ENCODE measurements around the gene STUM. TPM values are rescaled to one million over a fixed set of nuclear protein-coding genes. Genes with fewer than 3 reads are reported as not detected.

The STUM gene
- total and polyA plus RNA-seq, 10 of the 15 experiments (the other 5 are each of a cell fraction or from before 2014, with no cell fraction given), result under 0.01 to 0.15 (median 0.09) TPM; not detected in 5

- TF ChIP-seq EP300 (IDR thresholded peaks at IDR 0.05; ENCODE audit: borderline replicate concordance in 1 of 2, control insufficient read depth in 1 of 2, low read depth in 2 of 2, low read length in 2 of 2), result no peak
- TF ChIP-seq ELK1 (IDR thresholded peaks at IDR 0.05; ENCODE audit: low read depth, low read length), result no peak
- no peak for TF ChIP-seq PML (IDR thresholded peaks at IDR 0.05; ENCODE audit: low read length)
Observed at GRCh38 chr1:226597616-226598454, 49.3 kb downstream of the STUM start (continued).

- H3K27ac ChIP-seq (ENCODE audit: control insufficient read depth, insufficient read depth), result no peak overlapping the region
- H3K4me2 ChIP-seq (ENCODE audit: control insufficient read depth, insufficient read depth), result no peak overlapping the region
- no peak for ATAC-seq
- no peaks in the 10 kb centered on the region for H3K36me3 ChIP-seq (ENCODE audit: control insufficient read depth in 2 of 2, insufficient read depth in 2 of 2, low read length in 1 of 2)
- intact Hi-C loops (cut with micrococcal nuclease; ENCODE audit: unreplicated experiment) (no loop called here), in situ Hi-C loops (cut with MboI) (no loop called here)
- H2AFZ ChIP-seq (ENCODE audit: control insufficient read depth, low read depth, low read length), result no peak overlapping the region
- ChIA-PET RAD21 (ENCODE audit: unreplicated experiment) (no interaction called here), CTCF (no interaction called here), POLR2A (no interaction called here), SMC1A (ENCODE audit: uncharacterized antibody, unreplicated experiment) (no interaction called here)
- no peaks in the 10 kb centered on the region for H3K4me1 ChIP-seq (ENCODE audit: control insufficient read depth, insufficient read depth, low read length)
- FAIRE-seq, result no peak
- no TSS peak for BruUV-seq (replicated peaks)
- H4K20me1 ChIP-seq (ENCODE audit: control insufficient read depth, insufficient read depth), result no peaks in the 10 kb centered on the region; the same call in 1 of the 2 replicates
- 53% methylated on average over 2 of the region's 2 CpGs for WGBS (ENCODE audit: insufficient coverage, insufficient replicate concordance, low lambda C conversion rate, missing lambda C conversion rate)
- H3K4me3 ChIP-seq, result no peak overlapping the region
- no peaks in the 10 kb centered on the region for H3K79me2 ChIP-seq (ENCODE audit: control insufficient read depth, insufficient read depth, low read length)
- no peak overlapping the region for H3K9ac ChIP-seq (ENCODE audit: control insufficient read depth, insufficient read depth, low read length)
- no peak for DNase-seq (ENCODE audit: low read depth, low spot score)
- no peaks in the 10 kb centered on the region; the same call in 2 of the 3 replicates for H3K9me3 ChIP-seq (replicated peaks; ENCODE audit: control insufficient read depth, insufficient read depth, low read length)
- H3K27me3 ChIP-seq (replicated peaks in 1 of 2; ENCODE audit: control insufficient read depth in 2 of 2, insufficient read depth in 2 of 2, low read length in 1 of 2), result peaks cover 0 to 4% of the 10 kb centered on the region in 2 experiments; a peak in 1 of 4 replicates
- TF ChIP-seq MTA3 (IDR thresholded peaks at IDR 0.05; ENCODE audit: borderline replicate concordance, low read length), result no peak
- no peak for TF ChIP-seq SUPT20H (IDR thresholded peaks at IDR 0.05; ENCODE audit: borderline replicate concordance, control insufficient read depth, low read depth, low read length)
- TF ChIP-seq CUX1 (IDR thresholded peaks at IDR 0.05; ENCODE audit: insufficient replicate concordance, low read depth, low read length), result no peak
- no peak for TF ChIP-seq SREBF2 (IDR thresholded peaks at IDR 0.05; ENCODE audit: low read length)
- no peak for TF ChIP-seq NFXL1 (IDR thresholded peaks at IDR 0.05; ENCODE audit: borderline replicate concordance)
- no peak for TF ChIP-seq YY1 (IDR thresholded peaks at IDR 0.05; ENCODE audit: low read depth, low read length)
- no peak for TF ChIP-seq USF2 (IDR thresholded peaks at IDR 0.05; ENCODE audit: borderline replicate concordance, low read depth, low read length)
- no peak for TF ChIP-seq IRF3 (IDR thresholded peaks at IDR 0.05)
- no peak for TF ChIP-seq POLR2AphosphoS5 (IDR thresholded peaks at IDR 0.05; ENCODE audit: low read length)
- no peak for TF ChIP-seq NRF1 (conservative IDR thresholded peaks at IDR 0.05; ENCODE audit: low read depth, low read length)
- TF ChIP-seq NBN (IDR thresholded peaks at IDR 0.05), result no peak
Observed at GRCh38 chr1:226598455-226598849, 49.9 kb downstream of the STUM start.
